ENCODE results near the gene PAX7. TPM values are rescaled to one million over a fixed set of nuclear protein-coding genes. Genes with fewer than 3 reads are reported as not detected.

Gene PAX7
- total and polyA plus RNA-seq, 9 of the 15 experiments (the other 6 are each of a cell fraction or from before 2014, with no cell fraction given), result not detected

GRCh38 chr1:18787825-18788385 is 157.3 kb downstream of the PAX7 start:
- intact Hi-C loops (cut with micrococcal nuclease) (no loop called here), in situ Hi-C loops (cut with MboI) (no loop called here)
- no peak for DNase-seq (ENCODE audit: extremely low read depth in 1 of 4, low spot score in 3 of 4)
- peaks cover 0 to 9% of the 10 kb centered on the region in 2 experiments; a peak in 2 of 5 replicates for H3K4me1 ChIP-seq (replicated peaks in 1 of 2; ENCODE audit: control insufficient read depth in 2 of 2, insufficient read depth in 2 of 2, low read length in 2 of 2)
- no TSS peak for BruUV-seq (replicated peaks)
- H2AFZ ChIP-seq (ENCODE audit: low read depth, low read length), result no peak overlapping the region
- H3K79me2 ChIP-seq (ENCODE audit: control insufficient read depth, insufficient read depth, low read length), result no peaks in the 10 kb centered on the region
- no peak overlapping the region for H3K9ac ChIP-seq (ENCODE audit: insufficient read depth in 1 of 2, low read depth in 2 of 2, low read length in 2 of 2)
- no peak overlapping the region for H3K4me2 ChIP-seq (ENCODE audit: insufficient read depth, low read length)
- no peak for FAIRE-seq
- peaks cover 34 to 38% of the 10 kb centered on the region in 2 experiments for H3K27me3 ChIP-seq (ENCODE audit: control insufficient read depth in 2 of 2, insufficient read depth in 2 of 2, low read length in 2 of 2)
- ChIA-PET CTCF (ENCODE audit: low intra/inter-chr PET ratio) (no interaction called here), POLR2A (interaction anchor here (0.6 to 0.8 kb wide), 2 partner anchors 13 to 1044 kb away, joined by 3 read pairs; no protein-coding TSS in a partner anchor)
- TF ChIP-seq PCBP2 (IDR thresholded peaks at IDR 0.05; ENCODE audit: low read depth, low read length, poor library complexity, severe bottlenecking) (peak; percentile 70), ZNF324 (CRISPR knock-in tag; IDR thresholded peaks at IDR 0.05) (no peak), HNRNPK (IDR thresholded peaks at IDR 0.05; ENCODE audit: low read depth, low read length, poor library complexity, severe bottlenecking) (peak; percentile 38)
- WGBS (ENCODE audit: insufficient coverage, low coverage, missing lambda C conversion rate), result 0% methylated on average over 1 of the region's 3 CpGs
- ATAC-seq, result no peak
- H3K9me3 ChIP-seq (replicated peaks; ENCODE audit: control insufficient read depth, insufficient read depth, low read depth, low read length), result no peaks in the 10 kb centered on the region
- H4K20me1 ChIP-seq (replicated peaks; ENCODE audit: control insufficient read depth, insufficient read depth, low read length), result no peaks in the 10 kb centered on the region
- no peak overlapping the region for H3K27ac ChIP-seq (ENCODE audit: extremely low read depth, low read depth, low read length)
- no peaks in the 10 kb centered on the region for H3K9me1 ChIP-seq (ENCODE audit: control insufficient read depth, insufficient read depth, low read length)
- no peak overlapping the region for H3K4me3 ChIP-seq
- H3K36me3 ChIP-seq (ENCODE audit: control insufficient read depth, insufficient read depth, low read length), result no peaks in the 10 kb centered on the region

DNA sequence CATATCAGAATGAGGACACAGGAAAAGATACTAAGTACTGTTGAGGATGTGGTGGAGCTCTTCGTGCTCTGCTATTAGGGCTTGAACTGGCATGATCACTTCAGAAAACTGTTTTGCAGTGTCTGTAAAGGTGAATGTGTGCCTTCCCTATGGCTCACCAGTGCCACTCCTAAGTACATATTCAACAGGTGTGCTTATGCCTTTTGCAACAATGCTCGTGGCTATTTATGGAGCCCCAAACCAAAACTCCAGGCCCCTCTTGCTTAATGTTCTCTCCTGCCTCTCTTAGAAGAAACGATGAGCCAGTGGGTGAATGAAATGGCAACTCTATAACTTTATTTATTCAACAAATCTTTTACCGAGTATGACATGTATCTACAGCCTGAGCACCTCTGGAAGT is 158.6 kb downstream of the PAX7 start:
- peaks cover 37 to 42% of the 10 kb centered on the region in 2 experiments for H3K27me3 ChIP-seq (ENCODE audit: control insufficient read depth in 2 of 2, insufficient read depth in 2 of 2, low read length in 2 of 2)

More for the DNA sequence above, 158.6 kb downstream of the PAX7 start:
- Histone ChIP-seq H3K36me3 (ENCODE audit: control insufficient read depth, insufficient read depth, low read length) (no peaks in the 10 kb centered on the region), H3K4me2 (ENCODE audit: insufficient read depth, low read length) (no peak overlapping the region), H3K27ac (ENCODE audit: extremely low read depth, low read depth, low read length) (no peak overlapping the region), H3K9me1 (ENCODE audit: control insufficient read depth, insufficient read depth, low read length) (no peaks in the 10 kb centered on the region), H3K9ac (ENCODE audit: insufficient read depth in 1 of 2, low read depth in 2 of 2, low read length in 2 of 2) (no peak overlapping the region), H4K20me1 (replicated peaks; ENCODE audit: control insufficient read depth, insufficient read depth, low read length) (no peaks in the 10 kb centered on the region), H3K9me3 (replicated peaks; ENCODE audit: control insufficient read depth, insufficient read depth, low read depth, low read length) (no peaks in the 10 kb centered on the region), H3K4me1 (replicated peaks in 1 of 2; ENCODE audit: control insufficient read depth in 2 of 2, insufficient read depth in 2 of 2, low read length in 2 of 2) (peaks cover 0 to 4% of the 10 kb centered on the region in 2 experiments; a peak in 2 of 5 replicates), H3K4me3 (no peak overlapping the region), H3K79me2 (ENCODE audit: control insufficient read depth, insufficient read depth, low read length) (no peaks in the 10 kb centered on the region), H2AFZ (ENCODE audit: low read depth, low read length) (no peak overlapping the region)
- WGBS (ENCODE audit: insufficient coverage, low coverage, missing lambda C conversion rate), result 1% methylated on average over 4 of the region's 4 CpGs
- ATAC-seq (no peak), DNase-seq (ENCODE audit: extremely low read depth in 1 of 4, low spot score in 3 of 4) (no peak), FAIRE-seq (no peak)
- in situ Hi-C loops (cut with MboI), result no loop called here
- CTCF ChIA-PET (ENCODE audit: low intra/inter-chr PET ratio), result no interaction called here
- BruUV-seq (replicated peaks), result no TSS peak
- TF ChIP-seq SAFB (IDR thresholded peaks at IDR 0.05; ENCODE audit: borderline replicate concordance, low read depth, low read length) (no peak), SOX6 (IDR thresholded peaks at IDR 0.05) (no peak), HDAC3 (IDR thresholded peaks at IDR 0.05; ENCODE audit: borderline replicate concordance, partially characterized antibody) (no peak), RBM17 (IDR thresholded peaks at IDR 0.05; ENCODE audit: borderline replicate concordance, low read depth, low read length) (no peak)
- TF ChIP-seq, protein P1, sequence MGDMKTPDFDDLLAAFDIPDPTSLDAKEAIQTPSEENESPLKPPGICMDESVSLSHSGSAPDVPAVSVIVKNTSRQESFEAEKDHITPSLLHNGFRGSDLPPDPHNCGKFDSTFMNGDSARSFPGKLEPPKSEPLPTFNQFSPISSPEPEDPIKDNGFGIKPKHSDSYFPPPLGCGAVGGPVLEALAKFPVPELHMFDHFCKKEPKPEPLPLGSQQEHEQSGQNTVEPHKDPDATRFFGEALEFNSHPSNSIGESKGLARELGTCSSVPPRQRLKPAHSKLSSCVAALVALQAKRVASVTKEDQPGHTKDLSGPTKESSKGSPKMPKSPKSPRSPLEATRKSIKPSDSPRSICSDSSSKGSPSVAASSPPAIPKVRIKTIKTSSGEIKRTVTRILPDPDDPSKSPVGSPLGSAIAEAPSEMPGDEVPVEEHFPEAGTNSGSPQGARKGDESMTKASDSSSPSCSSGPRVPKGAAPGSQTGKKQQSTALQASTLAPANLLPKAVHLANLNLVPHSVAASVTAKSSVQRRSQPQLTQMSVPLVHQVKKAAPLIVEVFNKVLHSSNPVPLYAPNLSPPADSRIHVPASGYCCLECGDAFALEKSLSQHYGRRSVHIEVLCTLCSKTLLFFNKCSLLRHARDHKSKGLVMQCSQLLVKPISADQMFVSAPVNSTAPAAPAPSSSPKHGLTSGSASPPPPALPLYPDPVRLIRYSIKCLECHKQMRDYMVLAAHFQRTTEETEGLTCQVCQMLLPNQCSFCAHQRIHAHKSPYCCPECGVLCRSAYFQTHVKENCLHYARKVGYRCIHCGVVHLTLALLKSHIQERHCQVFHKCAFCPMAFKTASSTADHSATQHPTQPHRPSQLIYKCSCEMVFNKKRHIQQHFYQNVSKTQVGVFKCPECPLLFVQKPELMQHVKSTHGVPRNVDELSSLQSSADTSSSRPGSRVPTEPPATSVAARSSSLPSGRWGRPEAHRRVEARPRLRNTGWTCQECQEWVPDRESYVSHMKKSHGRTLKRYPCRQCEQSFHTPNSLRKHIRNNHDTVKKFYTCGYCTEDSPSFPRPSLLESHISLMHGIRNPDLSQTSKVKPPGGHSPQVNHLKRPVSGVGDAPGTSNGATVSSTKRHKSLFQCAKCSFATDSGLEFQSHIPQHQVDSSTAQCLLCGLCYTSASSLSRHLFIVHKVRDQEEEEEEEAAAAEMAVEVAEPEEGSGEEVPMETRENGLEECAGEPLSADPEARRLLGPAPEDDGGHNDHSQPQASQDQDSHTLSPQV (IDR thresholded peaks at IDR 0.05), result no peak
- TF ChIP-seq, protein P2, sequence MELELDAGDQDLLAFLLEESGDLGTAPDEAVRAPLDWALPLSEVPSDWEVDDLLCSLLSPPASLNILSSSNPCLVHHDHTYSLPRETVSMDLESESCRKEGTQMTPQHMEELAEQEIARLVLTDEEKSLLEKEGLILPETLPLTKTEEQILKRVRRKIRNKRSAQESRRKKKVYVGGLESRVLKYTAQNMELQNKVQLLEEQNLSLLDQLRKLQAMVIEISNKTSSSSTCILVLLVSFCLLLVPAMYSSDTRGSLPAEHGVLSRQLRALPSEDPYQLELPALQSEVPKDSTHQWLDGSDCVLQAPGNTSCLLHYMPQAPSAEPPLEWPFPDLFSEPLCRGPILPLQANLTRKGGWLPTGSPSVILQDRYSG (tag; conservative IDR thresholded peaks at IDR 0.05; ENCODE audit: low read depth), result no peak
- intact Hi-C loops (cut with micrococcal nuclease), result no loop called here
- POLR2A ChIA-PET, result interaction anchor here (0.6 kb wide), 1 partner anchor 283 kb away, joined by 3 read pairs; no protein-coding TSS in a partner anchor
